Hematopoietic multipotent progenitor cell treated with erythropoietin and hydrocortisone succinate and interleukin-3 and kit ligand, for 4 days (in vitro differentiated cells): ENCODE data around the gene GFOD2.

Source experiments
- DNase-seq: peaks from one replicate; pipeline ENCODE4 v3.0.0-alpha.2; 2015

Gene GFOD2

GRCh38 chr16:67731071-67731752, 12.1 kb upstream of the GFOD2 start:
- no peak for DNase-seq

- DNase-seq: no peak
Observed at GRCh38 chr16:67730326-67730725, 11.2 kb upstream of the GFOD2 start.

GRCh38 chr16:67729636-67730248, 10.6 kb upstream of the GFOD2 start:
- no peak for DNase-seq

DNA sequence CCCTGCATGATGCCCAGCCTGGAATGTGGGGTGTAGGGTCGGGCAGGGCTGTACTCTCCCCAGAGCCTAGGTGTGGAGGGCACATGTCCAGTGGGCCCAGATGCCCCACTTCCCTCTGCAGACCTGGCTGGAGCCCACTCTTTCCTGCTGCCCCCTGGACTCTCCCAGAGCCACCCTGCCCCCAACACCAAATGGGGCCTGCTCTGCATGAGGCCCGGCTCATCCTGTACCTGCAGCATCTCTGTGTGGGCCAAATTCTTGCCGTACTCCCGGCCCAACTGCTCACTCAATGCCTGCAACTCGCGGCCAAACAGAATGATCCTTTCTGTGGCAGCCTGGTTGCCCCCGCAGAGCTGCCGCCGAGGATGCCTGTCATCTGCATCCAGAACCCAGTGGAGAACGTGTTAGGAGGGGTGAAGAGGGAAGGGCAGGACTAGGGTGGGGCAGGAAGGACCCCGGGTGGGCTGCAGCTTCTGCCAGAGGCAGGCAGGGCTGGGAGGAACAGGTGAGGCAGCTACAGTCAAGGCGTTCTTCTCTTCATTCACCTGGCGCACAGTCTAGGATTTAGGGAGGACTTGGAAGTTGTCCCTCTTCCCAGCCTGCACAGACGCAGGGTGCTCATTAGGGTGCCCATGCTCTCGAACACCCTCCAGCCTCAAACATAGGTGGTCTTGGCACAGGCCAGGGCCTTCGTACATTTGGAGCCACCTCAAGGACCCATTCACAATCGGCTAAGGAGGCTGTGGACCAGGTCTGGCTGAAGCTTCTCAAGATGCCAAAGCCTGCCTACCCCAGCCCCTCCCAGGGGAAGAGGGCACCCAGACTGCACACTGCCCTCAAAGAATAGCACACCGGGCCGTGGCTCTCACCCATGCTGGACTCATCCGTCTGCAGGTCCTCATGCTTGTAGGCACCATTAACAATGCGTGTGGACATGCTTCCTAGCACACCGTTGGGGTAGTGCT, 8.7 kb upstream of the GFOD2 start:
- no peak for DNase-seq

DNA sequence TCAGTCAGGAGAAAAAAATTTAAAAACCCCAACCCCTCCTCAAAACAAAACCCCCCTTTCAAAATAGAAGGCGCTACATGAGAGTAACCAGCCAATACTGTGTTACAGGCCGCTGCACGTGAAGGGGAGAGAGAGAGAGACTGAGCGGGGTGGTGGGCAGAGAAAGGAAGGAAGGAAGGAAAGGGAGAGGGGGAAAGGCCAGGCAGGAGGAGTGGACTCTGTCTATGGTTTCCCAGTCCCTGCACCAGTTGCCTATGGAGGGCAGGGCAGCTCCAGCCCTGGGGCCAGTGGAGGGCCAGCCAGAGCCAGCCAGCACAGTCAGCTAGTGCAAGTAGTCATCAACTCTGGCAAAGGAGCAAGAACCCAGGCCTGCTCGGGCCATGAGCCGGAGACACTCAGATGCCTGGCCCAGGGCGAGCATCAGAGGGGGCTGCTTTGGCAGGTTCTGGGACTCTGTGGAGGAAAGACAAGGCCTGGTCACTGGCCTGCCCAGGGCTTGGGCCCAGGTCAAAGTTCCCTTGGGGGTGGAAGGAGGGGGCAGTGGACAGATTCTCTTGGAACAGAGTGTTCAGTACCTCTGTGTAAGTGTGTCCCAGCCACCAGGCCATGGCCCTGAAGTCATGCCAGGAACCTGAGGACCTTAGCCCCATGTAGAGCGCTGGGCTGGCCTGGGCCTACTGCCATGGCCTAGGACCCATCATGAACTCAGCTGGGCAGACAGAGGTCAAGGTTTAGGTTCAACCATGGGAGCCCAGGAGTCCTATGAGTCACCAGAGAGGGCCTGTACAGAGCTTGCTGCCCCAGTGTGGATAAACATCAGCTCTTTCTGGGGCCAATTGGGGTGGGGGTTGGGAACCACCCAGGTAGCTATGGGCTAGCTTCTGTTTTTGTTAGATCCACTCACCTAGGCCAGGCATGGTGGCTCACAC, 7.3 kb upstream of the GFOD2 start:
- DNase-seq: no peak

- no peak for DNase-seq
Observed at GRCh38 chr16:67723911-67724305, 4.8 kb upstream of the GFOD2 start.

DNA sequence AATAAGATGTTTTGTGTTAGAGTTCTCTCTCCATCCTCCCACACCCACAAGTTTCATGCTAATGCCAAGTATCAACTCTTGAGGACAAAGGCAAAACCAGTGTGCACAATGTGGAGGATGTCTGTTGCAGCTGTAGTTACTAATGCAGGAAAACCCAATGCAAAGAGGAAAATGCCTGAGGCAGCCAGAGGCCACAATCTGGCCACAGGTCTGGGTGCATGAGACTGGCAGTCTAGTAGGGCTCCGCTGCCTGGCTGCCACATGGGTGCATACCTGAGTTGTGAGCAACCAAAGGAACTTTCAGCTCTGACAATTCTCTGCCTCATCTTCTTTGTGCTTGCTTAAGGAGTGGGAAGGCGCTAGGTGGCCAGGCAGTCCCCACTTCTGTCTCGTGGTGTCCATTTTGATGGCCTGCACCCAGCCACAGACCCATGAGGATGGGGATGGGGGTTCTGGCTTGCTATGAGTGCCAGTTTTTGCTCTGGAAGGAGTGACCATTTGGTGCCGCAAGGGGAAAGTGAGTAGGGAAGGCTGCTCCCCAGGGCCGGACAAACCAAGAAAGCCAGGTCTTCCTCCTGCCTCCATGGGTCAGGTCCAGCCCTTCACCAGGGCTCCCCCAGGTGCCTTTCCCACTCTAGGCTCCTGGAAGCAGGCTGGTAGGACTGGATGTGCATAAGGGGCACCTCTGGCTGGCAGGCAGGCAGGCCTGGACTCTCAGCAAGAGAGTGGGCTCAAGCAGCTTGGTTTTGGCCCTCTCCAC, 4.2 kb upstream of the GFOD2 start:
- no peak for DNase-seq

DNA sequence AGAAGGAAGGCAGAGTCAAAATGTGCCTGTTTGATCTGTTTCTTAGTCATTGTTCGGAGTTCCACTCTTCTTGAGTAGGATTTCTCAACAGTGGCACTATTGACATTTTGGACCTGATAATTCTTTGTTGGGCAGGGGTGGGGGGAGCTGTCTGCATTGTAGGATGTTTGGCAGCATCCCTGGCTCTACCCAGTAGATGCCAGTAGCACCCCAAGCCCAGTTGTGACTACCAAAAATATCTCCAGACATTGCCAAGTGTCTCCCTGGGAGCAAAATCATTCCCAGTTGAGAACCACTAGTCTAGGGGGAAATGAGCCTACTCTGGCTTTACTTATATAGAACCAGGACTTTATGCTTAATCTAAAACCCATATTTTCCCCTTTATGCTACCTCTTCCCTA, 1.1 kb upstream of the GFOD2 start:
- no peak for DNase-seq

DNA sequence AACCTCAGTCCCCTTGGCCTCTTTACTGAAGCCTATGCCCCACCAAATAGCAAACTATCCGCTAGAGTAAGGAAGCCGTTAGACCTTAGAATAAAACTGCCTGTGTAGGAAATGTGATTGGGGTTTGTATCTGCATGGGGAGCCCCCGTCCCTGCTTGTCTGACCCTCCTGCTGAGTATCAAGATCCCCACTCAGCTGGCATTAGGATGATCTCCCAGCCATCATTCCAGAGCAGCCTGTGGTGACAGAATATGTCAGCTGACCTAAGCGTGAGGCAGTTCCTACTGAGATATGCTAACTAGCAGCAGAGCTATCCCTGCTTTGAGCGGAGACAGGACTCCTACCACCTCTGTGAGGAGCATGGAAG, 645 bp upstream of the GFOD2 start:
- DNase-seq: peak; percentile 73

GRCh38 chr16:67718668-67719047, 458 bp downstream of the GFOD2 start:
- DNase-seq: peak; percentile 28

- no peak for DNase-seq
Observed at GRCh38 chr16:67716097-67716496, 3.0 kb downstream of the GFOD2 start.

DNA sequence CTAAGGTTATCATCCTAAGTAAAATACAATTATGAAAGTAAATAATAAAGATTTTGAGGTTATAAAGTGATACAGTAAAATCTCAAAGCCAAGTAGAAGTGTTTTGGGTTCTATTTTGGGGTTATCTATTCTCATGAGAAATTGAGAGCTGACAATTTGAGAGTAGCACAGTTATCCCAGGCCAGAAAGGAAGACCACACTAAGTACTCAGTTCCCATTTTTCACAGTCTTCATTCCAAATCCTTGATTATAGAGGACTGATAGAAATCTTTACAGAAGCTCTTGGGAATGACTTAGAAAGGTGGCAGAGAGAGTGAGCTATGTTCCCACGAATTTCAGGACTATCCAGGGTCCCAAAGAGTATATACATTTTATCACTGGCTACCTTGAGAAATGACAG, 4.6 kb downstream of the GFOD2 start:
- no peak for DNase-seq

DNA sequence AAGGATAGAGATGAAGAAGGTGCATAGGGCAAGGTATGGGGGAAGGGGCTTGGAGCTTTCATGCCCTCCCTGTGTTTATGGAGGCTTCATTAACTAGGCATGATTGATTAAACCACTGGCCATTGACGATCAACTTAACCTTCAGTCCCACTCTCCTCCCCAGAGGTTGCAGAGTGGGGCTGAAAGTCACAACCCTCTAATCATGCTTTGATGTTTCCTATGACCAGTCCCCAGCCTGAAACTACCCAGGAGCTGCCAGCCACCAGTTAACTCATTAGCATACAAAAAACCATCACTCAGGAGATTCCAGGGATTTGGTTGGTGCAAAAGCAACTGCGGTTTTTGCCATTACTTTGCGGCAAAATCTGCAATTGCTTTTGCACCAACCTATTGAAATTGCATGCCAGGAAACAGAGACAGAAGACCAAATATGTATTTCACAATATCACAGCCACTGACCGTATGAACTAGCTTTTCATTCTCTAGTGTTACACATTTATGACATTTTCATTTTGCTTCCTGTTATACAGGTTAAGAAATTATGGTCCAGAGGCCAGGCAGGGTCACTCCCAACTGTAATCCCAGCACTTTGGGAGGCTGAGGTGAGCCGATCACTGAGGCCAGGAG, 5.4 kb downstream of the GFOD2 start:
- no peak for DNase-seq

GRCh38 chr16:67710607-67711006, 8.5 kb downstream of the GFOD2 start:
- DNase-seq: no peak

DNA sequence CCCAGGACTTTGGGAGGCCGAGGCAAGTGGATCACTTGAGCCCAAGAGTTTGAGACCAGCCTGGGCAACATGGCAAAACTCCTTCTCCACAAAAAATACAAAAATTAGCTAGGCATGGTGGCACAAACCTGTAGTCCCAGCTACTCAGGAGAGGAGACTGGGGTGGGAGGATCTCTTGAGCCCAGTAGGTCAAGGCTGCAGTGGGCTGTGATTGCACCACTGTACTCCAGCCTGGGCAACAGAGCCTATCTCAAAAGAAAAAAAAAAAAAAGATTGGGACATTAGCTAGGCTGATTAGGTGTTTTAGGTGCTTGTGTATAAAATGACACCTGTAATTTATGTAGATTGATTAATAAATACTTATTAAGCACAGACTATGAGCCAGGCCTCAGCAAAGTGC, 10.1 kb downstream of the GFOD2 start:
- DNase-seq: no peak

- no peak for DNase-seq
Observed at GRCh38 chr16:67708368-67708771, 10.7 kb downstream of the GFOD2 start.

DNA sequence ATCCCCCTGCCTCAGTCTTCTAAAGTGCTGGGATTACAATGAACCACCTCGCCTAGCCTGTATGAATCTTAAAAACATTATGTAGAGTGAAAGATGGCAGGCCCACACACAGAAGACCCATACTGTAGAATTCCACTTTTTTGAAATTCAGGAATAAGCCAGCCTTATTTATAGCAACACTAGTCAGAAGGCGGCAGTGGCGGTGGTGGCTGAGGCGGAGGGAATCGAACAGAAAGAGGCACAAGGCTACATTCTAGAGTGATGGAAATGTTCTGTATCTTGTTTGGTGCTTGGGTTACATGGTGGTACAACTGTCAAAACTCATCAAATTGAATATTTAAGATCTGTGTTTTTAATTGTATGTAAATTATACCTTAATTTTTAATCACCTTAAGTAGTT, 11.3 kb downstream of the GFOD2 start:
- no peak for DNase-seq

GRCh38 chr16:67707210-67707609, 11.9 kb downstream of the GFOD2 start:
- no peak for DNase-seq

- DNase-seq: no peak
Observed at GRCh38 chr16:67704110-67704509, 15.0 kb downstream of the GFOD2 start.

GRCh38 chr16:67703626-67704025, 15.5 kb downstream of the GFOD2 start:
- no peak for DNase-seq

DNA sequence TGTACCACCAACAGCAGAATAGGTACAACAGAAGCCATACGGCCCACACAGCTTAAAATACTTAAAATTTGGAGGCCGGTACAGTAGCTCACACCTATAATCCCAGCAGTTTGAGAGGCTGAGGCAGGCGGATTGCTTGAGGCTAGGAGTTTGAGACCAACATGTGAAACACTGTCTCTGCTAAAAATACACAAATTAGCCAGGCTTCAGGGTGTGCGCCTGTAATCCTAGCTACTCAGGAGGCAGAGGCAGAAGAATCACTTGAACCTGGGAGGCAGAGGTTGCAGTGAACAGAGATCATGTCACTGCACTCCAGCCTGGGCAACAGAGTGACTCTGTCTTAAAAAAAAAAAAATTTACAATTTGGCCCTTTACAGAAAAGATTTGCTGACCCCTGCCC, 17.0 kb downstream of the GFOD2 start:
- no peak for DNase-seq

GRCh38 chr16:67701420-67701819, 17.7 kb downstream of the GFOD2 start:
- DNase-seq: no peak
